GF-D8 (cell line): ENCODE data around the gene MMP12.

Source experiments
- DNase-seq: peaks from one replicate; lab custom pipeline; 2025; lab: John Stamatoyannopoulos, UW

MMP12 gene

GRCh38 chr11:102850973-102851745 lies 23.6 kb downstream of the MMP12 start:
- no peak for DNase-seq

- DNase-seq, result no peak
Measured at GRCh38 chr11:102849311-102849710, 25.5 kb downstream of the MMP12 start.

GRCh38 chr11:102846292-102846691 lies 28.5 kb downstream of the MMP12 start:
- no peak for DNase-seq

- DNase-seq, result no peak
Measured at GRCh38 chr11:102843489-102843888, 31.3 kb downstream of the MMP12 start, which contains the start of gene MMP3. TSS of gene MMP3 (minus strand) at chr11:102843609. CDS start at chr11:102843546, 63 bp downstream.

- DNase-seq, result no peak
Measured at GRCh38 chr11:102842930-102843329, 31.9 kb downstream of the MMP12 start.

- no peak for DNase-seq
Measured at GRCh38 chr11:102840018-102840417, 34.8 kb downstream of the MMP12 start.

GRCh38 chr11:102837646-102838045 lies 37.1 kb downstream of the MMP12 start:
- DNase-seq, result no peak

GRCh38 chr11:102837156-102837555 lies 37.6 kb downstream of the MMP12 start:
- DNase-seq, result no peak

GRCh38 chr11:102836290-102836875 lies 38.4 kb downstream of the MMP12 start:
- DNase-seq, result no peak

GRCh38 chr11:102833731-102834130 lies 41.1 kb downstream of the MMP12 start:
- DNase-seq, result no peak

GRCh38 chr11:102832612-102833011 lies 42.2 kb downstream of the MMP12 start:
- no peak for DNase-seq

- no peak for DNase-seq
Measured at GRCh38 chr11:102831489-102832440, 43.0 kb downstream of the MMP12 start.

GRCh38 chr11:102831128-102831488 lies 43.7 kb downstream of the MMP12 start:
- DNase-seq, result no peak

- DNase-seq, result no peak
Measured at GRCh38 chr11:102830001-102830727, 44.6 kb downstream of the MMP12 start.

- no peak for DNase-seq
Measured at GRCh38 chr11:102829316-102830000, 45.3 kb downstream of the MMP12 start.

GRCh38 chr11:102824556-102824955 lies 50.2 kb downstream of the MMP12 start:
- no peak for DNase-seq

GRCh38 chr11:102819491-102819890 lies 55.3 kb downstream of the MMP12 start:
- no peak for DNase-seq

GRCh38 chr11:102813484-102813883 lies 61.3 kb downstream of the MMP12 start:
- no peak for DNase-seq
